Stimulated activated effector memory CD8-positive, alpha-beta T cell treated with anti-CD3 and anti-CD28 coated beads, Interleukin-12 subunit alpha, Interleukin-12 subunit beta, amount 100 ng/mL, for 72 hours (primary cell): ENCODE results near the gene GADD45B.
A peak's percentile ranks its signal among the peaks of the same experiment; 100 is the strongest.
"Not testable (repeated sequence)": the region's sequence is repeated elsewhere in the genome, so short reads cannot be mapped to it uniquely, and the experiment has no call there.

Experiments
- ATAC-seq: fragments of 150-1000 bp; cut with Tn5 transposase; 2 replicates; pipeline ENCODE4 v1.10.0; 2021
- DNase-seq, 2 donors: peaks; one replicate each; pipeline ENCODE4 v3.0.0; 2021 to 2022; ENCODE audit warnings: low spot score in 2 of 2
- H3K27ac Mint-ChIP-seq: one replicate; pipeline ENCODE4 v1.8.0; 2022; ENCODE audit warnings: mild to moderate bottlenecking, mixed read lengths
- H3K36me3 Mint-ChIP-seq: one replicate; pipeline ENCODE4 v1.8.0; 2022; ENCODE audit warnings: mild to moderate bottlenecking, mixed read lengths
- H3K4me1 Mint-ChIP-seq: one replicate; pipeline ENCODE4 v1.8.0; 2022; ENCODE audit warnings: mixed read lengths
- H3K4me3 Mint-ChIP-seq: one replicate; pipeline ENCODE4 v1.8.0; 2022; ENCODE audit warnings: mild to moderate bottlenecking, mixed read lengths
- H3K9me3 Mint-ChIP-seq: one replicate; pipeline ENCODE4 v1.8.0; 2022; ENCODE audit warnings: mixed read lengths

GADD45B gene

DNA sequence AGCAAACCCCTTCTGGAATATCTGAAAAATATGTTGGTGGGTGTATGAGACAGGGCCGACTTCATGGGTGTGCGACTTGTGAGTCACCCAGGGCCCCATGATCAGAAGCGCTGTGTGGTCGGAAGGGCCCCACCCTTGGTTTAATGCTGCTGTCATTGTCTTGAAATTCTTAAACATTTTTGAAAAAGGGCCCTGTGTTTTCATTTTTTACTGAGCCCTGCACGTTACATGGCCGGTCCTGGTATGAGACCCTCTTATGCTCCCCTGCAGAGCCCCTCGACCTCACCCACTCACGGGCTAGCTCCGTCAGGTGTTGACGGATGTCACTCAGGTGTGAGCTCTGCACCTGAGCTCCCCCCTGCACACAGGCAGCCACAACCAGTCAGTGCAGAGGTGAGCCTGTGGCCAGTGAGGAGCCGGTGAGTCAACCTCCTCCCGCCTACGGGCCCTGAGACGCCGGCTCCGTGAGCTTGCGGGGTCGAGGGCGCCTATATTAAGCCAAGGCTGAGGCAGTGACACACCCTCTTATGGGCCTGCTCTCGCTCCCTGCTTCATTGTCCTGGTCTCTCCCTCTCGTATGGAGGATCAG lies 27.7 kb downstream of the GADD45B start:
- peak overlapping the region; percentile 53 for H3K4me3 Mint-ChIP-seq
- peaks cover 27% of the 10 kb centered on the region for H3K4me1 Mint-ChIP-seq
- no peaks in the 10 kb centered on the region for H3K36me3 Mint-ChIP-seq
- no peaks in the 10 kb centered on the region for H3K9me3 Mint-ChIP-seq
- peak overlapping the region; percentile 48 for H3K27ac Mint-ChIP-seq
- DNase-seq, result peak; percentile 54 to 75
- peak; percentile 97 for ATAC-seq

DNA sequence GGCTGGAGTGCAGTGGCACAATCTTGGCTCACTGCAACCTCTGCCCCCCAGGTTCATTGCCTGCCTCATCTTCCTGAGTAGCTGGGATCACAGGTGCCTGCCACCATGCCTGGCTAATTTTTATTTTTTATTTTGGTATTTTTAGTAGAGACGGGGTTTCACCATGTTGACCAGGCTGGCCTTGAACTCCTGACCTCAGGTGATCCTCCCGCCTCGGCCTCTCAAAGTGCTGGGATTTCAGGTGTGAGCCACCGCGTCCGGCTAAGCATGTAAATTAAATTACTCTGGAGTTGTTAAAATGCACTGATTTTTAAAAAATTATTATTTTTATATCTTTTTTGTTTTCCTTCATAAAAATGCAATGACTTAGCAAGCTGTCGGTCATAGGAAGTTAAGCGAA lies 30.7 kb downstream of the GADD45B start:
- not testable (repeated sequence) for H3K4me3 Mint-ChIP-seq, H3K36me3 Mint-ChIP-seq, DNase-seq, H3K9me3 Mint-ChIP-seq, ATAC-seq, H3K27ac Mint-ChIP-seq
- peaks cover 27% of the 10 kb centered on the region for H3K4me1 Mint-ChIP-seq

DNA sequence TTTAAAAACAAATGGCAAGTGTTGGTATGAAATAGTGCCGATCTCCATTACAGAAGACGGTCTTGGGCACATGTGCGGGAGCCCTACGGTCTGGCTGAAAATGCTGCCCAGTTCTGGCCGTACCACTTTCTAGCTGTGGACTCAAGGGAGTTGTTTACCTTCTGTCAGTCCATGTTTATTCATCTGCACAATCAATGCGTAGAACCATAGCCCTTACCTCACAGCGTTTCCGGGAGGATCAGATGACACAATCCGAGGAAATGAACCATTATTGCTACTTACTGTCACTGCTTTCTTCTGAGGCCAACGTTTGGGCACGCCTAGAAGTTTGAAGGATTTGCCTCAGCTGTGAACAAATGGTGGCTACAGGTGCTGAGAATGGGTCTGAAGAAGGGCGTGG lies 31.2 kb downstream of the GADD45B start:
- DNase-seq (no peak), ATAC-seq (peak; percentile 27)
- Mint-ChIP-seq H3K27ac (no peak overlapping the region), H3K9me3 (no peaks in the 10 kb centered on the region), H3K4me3 (peak overlapping the region; percentile 35), H3K4me1 (peaks cover 27% of the 10 kb centered on the region), H3K36me3 (no peaks in the 10 kb centered on the region)

DNA sequence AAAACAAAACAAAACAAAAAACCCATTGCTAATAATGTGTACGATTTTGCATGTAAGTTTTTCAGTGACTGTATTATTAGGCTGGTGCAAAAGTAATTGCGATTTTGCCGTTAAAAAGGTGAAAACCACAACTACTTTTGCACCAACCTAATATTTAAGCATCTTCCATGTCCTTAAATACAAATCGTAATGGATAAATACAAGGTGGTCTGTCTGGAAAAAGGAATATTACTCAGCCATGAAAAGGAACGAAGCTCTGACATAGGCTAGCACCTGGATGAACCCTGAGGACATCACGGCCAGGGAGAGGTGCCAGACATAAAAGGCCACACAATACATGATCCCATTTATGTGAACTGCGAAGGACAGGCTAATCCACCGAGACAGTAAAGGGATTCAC lies 33.2 kb downstream of the GADD45B start:
- Mint-ChIP-seq H3K27ac (no peak overlapping the region), H3K4me3 (no peak overlapping the region), H3K9me3 (no peaks in the 10 kb centered on the region), H3K4me1 (peaks cover 16% of the 10 kb centered on the region), H3K36me3 (no peaks in the 10 kb centered on the region)
- ATAC-seq, result no peak
- DNase-seq, result no peak

DNA sequence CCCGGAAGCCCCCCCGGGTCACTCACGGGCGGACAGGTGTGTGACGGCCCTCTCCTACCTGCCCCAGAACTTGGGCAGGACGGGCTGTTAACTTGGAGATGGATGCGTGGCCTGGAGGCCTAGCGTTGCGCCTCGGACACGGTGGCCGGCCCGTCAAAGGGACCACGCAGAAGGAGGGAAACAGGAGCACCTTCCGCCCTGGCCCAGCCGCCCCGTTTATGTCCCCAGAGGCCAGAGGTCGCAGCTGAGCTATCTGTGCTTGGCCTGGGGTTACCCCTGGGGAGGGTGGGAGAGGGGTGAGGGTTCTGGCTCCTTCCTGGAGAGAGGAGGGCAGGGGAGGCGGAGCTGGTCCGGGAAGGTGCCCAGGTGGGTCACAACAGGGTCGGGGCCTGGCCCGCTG lies 35.6 kb downstream of the GADD45B start:
- Mint-ChIP-seq H3K9me3 (no peaks in the 10 kb centered on the region), H3K36me3 (no peaks in the 10 kb centered on the region), H3K4me1 (peaks cover 15% of the 10 kb centered on the region), H3K4me3 (no peak overlapping the region), H3K27ac (peak overlapping the region; percentile 56)
- no peak for DNase-seq
- no peak for ATAC-seq

DNA sequence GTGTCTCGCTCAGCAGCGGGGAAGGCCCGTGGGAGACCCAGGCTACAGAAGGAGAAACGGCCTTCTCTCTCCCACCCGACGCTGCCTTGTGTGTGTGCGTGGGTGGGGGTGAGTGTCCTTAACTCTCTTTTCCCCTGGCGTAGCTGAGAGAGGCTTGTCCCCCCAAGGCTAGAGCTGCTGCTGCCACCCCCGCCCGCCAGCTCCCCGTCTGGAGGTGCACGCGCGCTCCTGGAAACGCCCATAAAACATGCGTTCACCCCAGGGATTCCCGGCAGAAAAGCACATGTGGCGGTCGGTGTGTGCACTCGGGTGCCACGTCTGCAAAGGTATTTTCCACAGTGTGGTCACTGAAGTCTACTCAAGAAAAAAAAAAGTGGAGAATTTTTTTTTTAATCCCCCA lies 36.1 kb downstream of the GADD45B start:
- Mint-ChIP-seq H3K4me1 (peaks cover 13% of the 10 kb centered on the region), H3K36me3 (no peaks in the 10 kb centered on the region), H3K4me3 (no peak overlapping the region), H3K9me3 (no peaks in the 10 kb centered on the region), H3K27ac (no peak overlapping the region)
- no peak for ATAC-seq
- no peak for DNase-seq

DNA sequence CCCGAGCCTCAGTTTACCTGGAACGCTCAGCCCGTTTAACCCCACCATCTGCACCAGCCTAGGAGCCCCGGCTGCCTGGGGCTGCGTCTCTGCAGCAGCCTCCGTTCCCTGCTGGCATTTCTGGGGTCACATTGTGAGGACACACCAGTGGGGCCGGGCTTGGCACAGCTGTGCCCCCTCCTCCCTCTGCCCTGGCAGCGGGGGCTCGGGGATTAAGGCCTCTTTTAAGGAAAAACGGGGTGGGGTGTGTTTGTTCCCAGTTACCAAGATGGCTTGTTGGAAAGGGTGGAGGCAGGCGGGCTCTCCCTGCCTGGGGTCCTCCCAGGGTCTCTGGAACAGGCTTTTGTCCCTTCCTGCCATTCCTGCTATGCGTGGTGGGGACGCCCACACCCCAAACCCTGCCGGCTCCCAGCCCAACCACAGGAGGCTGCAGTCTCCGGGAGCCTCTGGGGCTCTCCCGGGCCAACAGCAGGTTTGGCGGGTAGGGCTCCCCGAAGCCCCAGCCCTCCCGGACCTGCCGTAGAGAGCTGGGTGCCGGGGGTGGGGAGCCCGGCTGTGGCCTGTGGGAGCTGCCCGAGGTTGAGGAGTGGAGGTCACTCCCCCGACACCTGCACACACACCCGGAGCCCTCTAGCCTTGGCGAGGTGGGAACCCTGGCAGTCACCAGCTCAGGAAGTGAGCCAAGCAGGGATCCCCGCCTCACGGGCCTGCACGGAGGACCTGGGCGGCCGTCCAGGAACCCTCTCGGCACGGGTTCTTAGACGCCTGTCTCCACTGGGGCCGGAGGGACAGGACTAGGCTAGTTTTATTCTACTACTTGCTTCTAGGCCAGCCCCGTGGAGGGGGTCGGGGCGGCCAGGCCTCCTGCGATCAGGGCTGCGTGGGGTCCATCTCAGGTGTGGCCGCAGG lies 36.9 kb downstream of the GADD45B start:
- no peak overlapping the region for H3K4me3 Mint-ChIP-seq
- DNase-seq, result no peak
- peaks cover 5% of the 10 kb centered on the region for H3K4me1 Mint-ChIP-seq
- H3K9me3 Mint-ChIP-seq, result no peaks in the 10 kb centered on the region
- ATAC-seq, result no peak
- H3K27ac Mint-ChIP-seq, result no peak overlapping the region
- no peaks in the 10 kb centered on the region for H3K36me3 Mint-ChIP-seq

DNA sequence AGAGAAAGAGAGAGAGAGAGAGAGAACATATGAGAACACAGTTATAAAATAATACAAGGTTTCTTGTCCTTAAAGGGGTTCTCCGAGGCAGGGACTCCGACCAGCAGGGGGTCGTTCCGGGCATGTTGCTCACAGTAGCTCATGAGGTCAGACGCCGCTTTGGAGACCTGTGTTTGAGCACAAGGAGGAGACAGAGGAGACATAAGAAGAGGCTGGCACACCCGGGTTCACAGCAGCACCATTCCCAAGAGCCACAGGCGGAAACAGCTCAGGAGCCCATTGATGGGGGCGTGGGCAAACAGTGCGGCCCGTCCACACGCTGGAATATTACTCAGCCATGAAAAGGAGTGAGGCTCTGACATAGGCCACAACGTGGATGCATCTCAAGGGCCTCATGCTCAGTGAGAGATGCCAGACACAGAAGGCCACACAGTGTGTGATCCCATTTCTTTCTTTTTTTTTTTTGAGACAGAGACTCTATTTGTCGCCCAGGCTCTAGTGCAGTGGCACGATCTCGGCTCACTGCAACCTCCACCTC lies 39.1 kb downstream of the GADD45B start:
- no peak for DNase-seq
- Mint-ChIP-seq H3K4me3 (no peak overlapping the region), H3K36me3 (no peaks in the 10 kb centered on the region), H3K9me3 (no peaks in the 10 kb centered on the region), H3K27ac (no peak overlapping the region), H3K4me1 (no peaks in the 10 kb centered on the region)
- ATAC-seq, result no peak

DNA sequence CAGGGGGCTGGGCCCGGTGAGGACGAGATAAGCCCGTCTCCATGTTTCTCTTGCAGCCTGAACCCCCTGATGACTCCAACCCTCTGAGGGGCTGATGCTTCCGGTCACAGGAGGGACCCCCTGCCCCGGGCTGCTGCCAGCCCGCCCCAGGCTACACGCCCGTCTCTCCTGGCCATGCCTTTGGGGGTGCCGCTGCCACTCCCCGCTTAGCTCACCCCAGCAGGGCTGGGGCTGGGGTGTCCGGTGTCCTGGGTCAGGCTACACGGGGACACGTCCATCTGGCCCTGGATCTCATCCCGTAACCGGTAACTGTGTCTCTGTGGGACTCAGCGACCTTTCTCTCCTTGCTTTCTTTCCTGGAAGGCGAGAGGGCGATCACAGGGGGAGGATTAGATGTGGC lies 40.8 kb downstream of the GADD45B start:
- Mint-ChIP-seq H3K27ac (no peak overlapping the region), H3K4me1 (no peaks in the 10 kb centered on the region), H3K4me3 (no peak overlapping the region), H3K9me3 (no peaks in the 10 kb centered on the region), H3K36me3 (no peaks in the 10 kb centered on the region)
- ATAC-seq (no peak), DNase-seq (no peak)

DNA sequence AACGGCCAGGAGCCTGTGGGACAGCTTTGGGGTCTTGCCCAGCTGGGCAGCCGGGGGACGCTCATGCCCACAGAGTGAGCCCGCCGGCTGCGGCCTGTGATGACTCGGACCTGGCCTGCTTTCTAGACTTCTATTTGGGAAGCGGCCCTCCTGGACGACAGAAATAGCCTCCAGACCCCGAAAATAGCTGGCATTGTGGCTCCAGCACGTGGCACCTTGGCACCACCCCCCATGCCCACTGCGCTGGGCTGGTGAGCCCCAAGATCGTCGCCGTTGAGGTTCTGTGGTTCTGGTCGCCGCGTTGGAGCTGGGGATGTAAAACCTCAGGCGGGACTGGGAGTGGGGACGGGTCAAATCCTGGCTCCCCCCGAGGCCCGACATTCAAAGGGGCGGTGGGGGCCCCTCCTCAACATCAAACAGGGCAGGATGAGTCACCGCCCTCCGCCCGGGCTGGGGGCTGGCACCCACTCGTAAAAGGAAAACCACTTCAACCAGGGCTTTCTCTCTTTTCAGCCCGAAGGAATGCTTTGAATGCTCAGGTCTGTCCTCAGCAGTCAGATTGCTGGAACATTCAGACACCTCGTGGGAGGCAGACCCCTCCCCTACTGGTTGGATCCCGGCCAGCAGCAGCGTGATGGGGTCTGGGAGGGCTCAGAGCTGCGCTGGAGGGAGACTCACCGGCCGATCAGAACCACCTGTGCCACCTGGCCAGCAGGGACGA lies 42.1 kb downstream of the GADD45B start:
- Mint-ChIP-seq H3K4me3 (no peak overlapping the region), H3K36me3 (no peaks in the 10 kb centered on the region), H3K9me3 (no peaks in the 10 kb centered on the region), H3K27ac (no peak overlapping the region), H3K4me1 (no peaks in the 10 kb centered on the region)
- ATAC-seq, result no peak
- no peak for DNase-seq

DNA sequence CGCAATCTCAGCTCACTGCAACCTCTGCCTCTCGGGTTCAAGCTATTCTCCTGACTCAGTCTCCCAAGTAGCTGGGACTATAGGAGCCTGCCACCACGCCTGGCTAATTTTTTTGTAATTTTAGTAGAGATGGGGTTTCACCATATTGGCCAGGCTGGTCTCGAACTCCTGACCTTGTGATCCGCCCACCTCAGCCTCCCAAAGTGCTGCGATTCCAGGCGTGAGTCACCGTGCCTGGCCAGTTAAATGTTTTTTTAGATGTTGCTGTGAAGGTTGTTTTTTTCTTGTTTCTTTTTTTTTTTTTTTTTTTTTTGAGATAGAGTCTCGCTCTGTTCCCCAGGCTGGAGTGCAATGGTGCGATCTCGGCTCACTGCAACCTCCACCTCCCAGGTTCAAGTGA lies 42.9 kb downstream of the GADD45B start:
- H3K27ac Mint-ChIP-seq, H3K9me3 Mint-ChIP-seq, DNase-seq, ATAC-seq, H3K4me1 Mint-ChIP-seq, H3K4me3 Mint-ChIP-seq, H3K36me3 Mint-ChIP-seq: not testable (repeated sequence)

DNA sequence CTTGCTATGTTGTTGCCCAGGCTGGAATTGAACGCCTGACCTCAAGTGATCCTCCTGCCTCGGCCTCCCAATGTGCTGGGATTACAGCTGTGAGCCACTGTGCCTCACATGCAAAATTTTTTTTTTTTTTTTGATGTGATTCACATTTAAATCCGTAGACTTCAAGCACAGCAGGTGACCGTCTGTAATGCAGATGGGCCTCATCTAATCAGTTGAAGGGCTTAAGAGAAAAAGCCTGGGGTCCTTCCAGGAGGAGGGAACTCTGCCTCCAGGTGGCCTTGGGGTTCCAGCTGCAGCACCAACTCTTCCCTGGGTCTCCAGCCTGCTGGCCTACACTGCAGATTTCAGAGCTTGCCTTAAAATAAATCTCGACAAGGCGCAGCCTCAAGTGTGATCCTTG lies 43.6 kb downstream of the GADD45B start:
- Mint-ChIP-seq H3K9me3 (no peaks in the 10 kb centered on the region), H3K27ac (no peak overlapping the region), H3K4me3 (no peak overlapping the region), H3K36me3 (no peaks in the 10 kb centered on the region), H3K4me1 (no peaks in the 10 kb centered on the region)
- DNase-seq (no peak), ATAC-seq (no peak)

DNA sequence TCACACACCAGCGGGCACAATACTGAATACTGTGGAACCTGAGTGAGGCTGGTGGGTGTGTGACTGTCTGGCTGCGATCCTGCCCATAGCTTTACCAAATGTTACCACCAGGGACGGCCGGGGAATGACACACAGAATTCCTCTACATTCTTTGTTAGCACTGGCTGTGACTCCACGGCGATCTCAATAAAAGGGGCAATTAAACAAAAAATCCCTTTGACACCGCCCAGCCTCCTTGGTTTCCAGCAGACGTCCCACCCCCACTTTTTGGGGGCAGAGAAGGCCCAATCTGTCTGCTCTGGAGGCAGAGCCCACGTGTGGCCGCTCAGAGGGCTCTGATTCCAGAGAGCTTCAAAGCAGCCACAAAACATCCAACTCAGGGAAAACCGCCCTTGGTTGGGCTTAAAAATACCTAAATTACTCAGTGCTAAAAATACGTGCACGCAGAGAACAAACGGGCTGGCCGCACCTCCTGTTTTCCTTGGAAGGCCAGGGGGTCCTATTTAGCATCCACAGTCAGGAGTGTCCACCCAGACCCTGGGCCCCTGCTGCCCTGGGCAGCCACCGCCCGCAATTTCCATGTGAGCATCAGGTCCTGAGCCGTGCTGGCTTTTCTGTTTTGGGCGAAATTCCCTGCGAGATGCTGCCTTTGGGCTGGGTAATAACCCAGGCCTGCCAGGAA lies 47.8 kb downstream of the GADD45B start:
- Mint-ChIP-seq H3K4me1 (no peaks in the 10 kb centered on the region), H3K9me3 (no peaks in the 10 kb centered on the region), H3K4me3 (no peak overlapping the region), H3K27ac (no peak overlapping the region), H3K36me3 (no peaks in the 10 kb centered on the region)
- DNase-seq (no peak), ATAC-seq (no peak)

DNA sequence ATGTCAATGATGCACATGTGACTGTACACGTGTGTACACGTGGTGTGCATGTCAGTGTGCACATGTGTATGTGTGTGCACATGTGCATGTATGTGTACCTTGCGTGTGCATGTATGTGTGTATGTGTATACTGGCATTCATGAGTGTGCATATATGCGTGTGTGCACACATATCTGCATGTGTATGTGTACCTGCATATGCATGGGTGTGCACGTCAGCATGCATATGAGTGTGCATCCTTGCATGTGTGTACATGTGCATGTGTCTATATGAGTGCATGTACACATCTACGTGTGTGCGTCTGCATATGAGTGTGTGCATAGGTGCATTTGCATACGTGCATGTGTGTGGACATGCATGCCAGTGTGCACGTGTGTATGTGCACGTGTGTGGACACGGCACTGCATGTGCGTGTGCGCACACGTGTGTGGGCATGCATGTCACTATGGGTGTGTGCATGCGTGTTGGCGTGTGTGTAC lies 48.5 kb downstream of the GADD45B start:
- DNase-seq, result no peak
- H3K4me3 Mint-ChIP-seq, result no peak overlapping the region
- H3K36me3 Mint-ChIP-seq, result no peaks in the 10 kb centered on the region
- no peaks in the 10 kb centered on the region for H3K9me3 Mint-ChIP-seq
- H3K27ac Mint-ChIP-seq, result no peak overlapping the region
- H3K4me1 Mint-ChIP-seq, result no peaks in the 10 kb centered on the region
- no peak for ATAC-seq
